Measurements from ENCODE around the gene AMH.

The AMH gene

GRCh38 chr19:2234996-2235380 is 14.1 kb upstream of the AMH start:
- no peak for DNase-seq (ENCODE audit: low read depth in 3 of 3, low spot score in 1 of 3)

GRCh38 chr19:2235381-2236063 is 13.6 kb upstream of the AMH start:
- DNase-seq (ENCODE audit: low read depth in 3 of 3, low spot score in 1 of 3): no peak

GRCh38 chr19:2236064-2236313 is 13.1 kb upstream of the AMH start:
- DNase-seq (ENCODE audit: low read depth in 3 of 3, low spot score in 1 of 3): no peak

GRCh38 chr19:2236314-2237050 is 12.6 kb upstream of the AMH start, which contains the start of the genes PLEKHJ1 and SF3A2:
Gene PLEKHJ1 (minus strand): TSS chr19:2236329. CDS start chr19:2236248, 81 bp downstream.
Gene SF3A2 (plus strand): TSS chr19:2236824. CDS start chr19:2243419, 6,595 bp downstream.
- peak; percentile 95 to 99 (median 98) for DNase-seq (ENCODE audit: low read depth in 3 of 3, low spot score in 1 of 3)

- DNase-seq (ENCODE audit: low read depth in 3 of 3, low spot score in 1 of 3): no peak
These were observed 11.9 kb upstream of the AMH start for GRCh38 chr19:2237051-2237868.

- DNase-seq (ENCODE audit: low read depth in 3 of 3, low spot score in 1 of 3): no peak
These were observed 11.3 kb upstream of the AMH start for GRCh38 chr19:2237869-2238153.

- DNase-seq (ENCODE audit: low read depth in 3 of 3, low spot score in 1 of 3): no peak
These were observed 9.9 kb upstream of the AMH start for GRCh38 chr19:2239173-2239572.

- peak in 1 of 3 donors; percentile 11 for DNase-seq (ENCODE audit: low read depth in 3 of 3, low spot score in 1 of 3)
These were observed 9.1 kb upstream of the AMH start for GRCh38 chr19:2239771-2240770.

GRCh38 chr19:2240881-2241760 is 8.0 kb upstream of the AMH start:
- no peak for DNase-seq (ENCODE audit: low read depth in 3 of 3, low spot score in 1 of 3)

GRCh38 chr19:2242092-2242537 is 7.0 kb upstream of the AMH start:
- DNase-seq (ENCODE audit: low read depth in 3 of 3, low spot score in 1 of 3): no peak

- no peak for DNase-seq (ENCODE audit: low read depth in 3 of 3, low spot score in 1 of 3)
These were observed 6.3 kb upstream of the AMH start for GRCh38 chr19:2242816-2243215.

- no peak for DNase-seq (ENCODE audit: low read depth in 3 of 3, low spot score in 1 of 3)
These were observed 5.6 kb upstream of the AMH start for GRCh38 chr19:2243274-2244124.

GRCh38 chr19:2244125-2244411 is 5.1 kb upstream of the AMH start:
- DNase-seq (ENCODE audit: low read depth in 3 of 3, low spot score in 1 of 3): no peak

- DNase-seq (ENCODE audit: low read depth in 3 of 3, low spot score in 1 of 3): no peak
These were observed 4.6 kb upstream of the AMH start for GRCh38 chr19:2244486-2244885.

GRCh38 chr19:2245273-2245672 is 3.9 kb upstream of the AMH start:
- DNase-seq (ENCODE audit: low read depth in 3 of 3, low spot score in 1 of 3): no peak

- DNase-seq (ENCODE audit: low read depth in 3 of 3, low spot score in 1 of 3): no peak
These were observed 3.0 kb upstream of the AMH start for GRCh38 chr19:2246014-2246620.

- no peak for DNase-seq (ENCODE audit: low read depth in 3 of 3, low spot score in 1 of 3)
These were observed 2.2 kb upstream of the AMH start for GRCh38 chr19:2246801-2247361.

- no peak for DNase-seq (ENCODE audit: low read depth in 3 of 3, low spot score in 1 of 3)
These were observed 1.6 kb upstream of the AMH start for GRCh38 chr19:2247433-2248101.
